Left ventricle myocardium superior (tissue), 1 donor: ENCODE measurements around the gene PRKN. TPM values are rescaled to one million over a fixed set of nuclear protein-coding genes. Genes with fewer than 3 reads are reported as not detected.
"Not testable (repeated sequence)": the region's sequence is repeated elsewhere in the genome, so short reads cannot be mapped to it uniquely, and the experiment has no call there.

ENCODE experiments used
- ATAC-seq: fragments of 200-7000 bp; cut with Tn5 transposase; one replicate; pipeline ENCODE4 v1.9.1; 2020; ENCODE audit warnings: mild to moderate bottlenecking, moderate library complexity
- DNase-seq: peaks from one replicate; pipeline ENCODE4 v3.0.0-alpha.2; 2020
- intact Hi-C: fragments of 100-400 bp; cut with micrococcal nuclease; formaldehyde crosslinking; loops from one replicate; pipeline ENCODE4 v1.11.0; 2022
- total RNA-seq: library from RNA; stranded (reverse); fragmentation: NEBNext Ultra II Directional; extraction: Animal tissue kit (Norgen Biotek cat#: 25700); gene quantifications from one replicate; pipeline ENCODE4 v1.2.1, GENCODE V29; 2021
- donor health status: DM: no; HTN: yes; CAD: no; lungs with severe emphysema.

PRKN gene
- total RNA-seq, 1 donor from 2014 or later, result 23.1 TPM

DNA sequence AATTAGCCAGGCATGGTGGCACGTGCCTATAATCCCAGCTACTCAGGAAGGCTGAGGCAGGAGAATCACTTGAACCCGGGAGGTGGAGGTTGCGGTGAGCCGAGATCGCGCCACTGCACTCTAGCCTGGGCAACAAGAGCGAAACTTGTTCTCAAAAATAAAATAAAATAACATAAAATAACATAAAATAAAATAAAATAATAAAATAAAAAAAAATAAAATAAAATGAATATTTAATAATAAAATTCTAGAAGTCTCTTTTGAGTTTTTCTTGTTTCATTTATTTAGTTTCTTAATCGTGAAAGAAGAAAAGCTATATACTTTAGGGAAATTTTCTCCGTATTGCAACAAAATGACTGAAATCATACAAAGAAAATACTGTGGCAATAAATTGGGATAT is 841.0 kb downstream of the PRKN start:
- DNase-seq, ATAC-seq, intact Hi-C loops: not testable (repeated sequence)

DNA sequence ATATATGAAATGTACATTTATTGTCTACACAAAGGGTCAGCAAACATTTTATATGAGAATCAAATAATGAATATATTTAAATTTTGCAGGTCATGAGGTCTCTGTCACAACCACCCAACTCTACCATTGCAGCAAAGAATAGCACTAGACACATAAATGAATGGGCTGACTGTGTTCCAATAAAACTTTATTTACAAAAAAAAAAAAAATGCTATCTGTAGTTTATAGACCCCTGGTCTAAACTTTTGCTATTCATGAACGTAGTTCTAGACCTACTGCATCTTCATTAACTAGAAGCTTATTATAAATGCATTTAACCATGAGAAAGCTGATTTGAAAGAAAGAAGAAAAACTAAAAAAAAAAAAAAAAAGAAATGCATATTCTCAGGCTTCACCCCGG is 842.8 kb downstream of the PRKN start:
- intact Hi-C loops, result no loop called here
- DNase-seq, result no peak
- no peak for ATAC-seq

DNA sequence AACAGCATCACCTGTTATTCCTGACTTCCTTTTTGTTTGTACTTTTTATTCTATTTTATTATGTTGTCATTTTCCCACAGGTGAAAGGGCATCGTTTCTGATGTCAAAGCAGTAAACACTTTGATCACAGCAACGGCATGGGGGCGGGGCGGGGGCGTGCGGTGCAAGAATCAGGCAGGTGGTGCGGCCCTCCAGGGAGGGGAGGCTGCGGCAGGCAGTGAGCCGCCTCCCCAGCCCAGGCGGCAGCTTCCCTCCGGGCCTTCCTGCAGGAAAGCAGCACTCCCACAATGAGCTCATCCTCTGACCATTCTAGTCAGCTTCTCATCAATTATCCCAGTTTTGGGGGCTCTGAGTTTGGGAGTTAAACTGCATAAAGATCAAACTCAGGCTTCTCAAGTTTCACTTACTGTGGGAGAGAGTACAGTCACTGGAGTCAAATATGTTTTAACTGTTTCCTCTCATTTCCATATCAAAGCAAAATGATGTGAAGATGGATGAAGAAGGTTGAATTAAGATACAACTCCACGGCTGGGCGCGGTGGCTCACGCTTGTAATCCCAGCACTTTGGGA is 845.3 kb downstream of the PRKN start:
- intact Hi-C loops, result no loop called here
- ATAC-seq, result no peak

DNA sequence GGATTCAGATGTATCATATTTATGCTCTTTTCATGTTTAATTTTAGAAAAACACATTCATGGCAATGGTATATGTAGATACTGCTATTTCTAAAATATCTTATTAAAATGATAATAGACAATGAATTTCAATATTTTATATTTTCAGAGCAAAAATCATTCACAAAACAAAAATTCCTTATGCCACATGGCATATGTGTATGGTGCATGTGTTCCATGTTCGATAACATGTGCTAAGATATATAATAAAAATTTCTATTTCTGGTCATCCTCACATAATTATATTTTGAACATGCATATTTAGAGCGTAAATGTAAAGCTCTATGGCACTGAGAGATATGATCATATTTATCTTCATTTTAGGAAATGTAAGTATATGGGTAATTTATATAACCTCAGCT is 847.5 kb downstream of the PRKN start:
- intact Hi-C loops, result no loop called here
- DNase-seq, result no peak

More for the DNA sequence above, 845.3 kb downstream of the PRKN start:
- DNase-seq, result no peak

DNA sequence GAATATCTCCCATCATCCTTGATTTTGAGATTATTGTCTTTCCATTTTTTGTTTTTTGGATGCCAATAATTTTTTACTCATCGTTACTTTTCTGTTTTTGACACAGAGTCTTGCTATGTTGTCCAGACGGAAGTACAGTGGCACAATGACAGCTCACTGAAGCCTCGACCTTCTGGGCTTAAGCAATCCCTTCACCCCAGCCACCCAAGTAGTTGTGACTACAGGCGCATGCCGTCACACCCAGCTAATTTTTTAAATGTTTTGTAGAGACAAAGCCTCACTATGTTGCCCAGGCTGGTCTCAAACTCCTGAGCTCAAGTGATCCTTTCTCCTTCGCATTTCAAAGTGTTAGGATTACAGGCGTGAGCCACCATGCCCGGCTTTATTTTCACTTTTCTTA is 851.3 kb downstream of the PRKN start:
- intact Hi-C loops, result no loop called here
- ATAC-seq, result no peak
- DNase-seq, result no peak

More for the DNA sequence above, 847.5 kb downstream of the PRKN start:
- no peak for ATAC-seq

DNA sequence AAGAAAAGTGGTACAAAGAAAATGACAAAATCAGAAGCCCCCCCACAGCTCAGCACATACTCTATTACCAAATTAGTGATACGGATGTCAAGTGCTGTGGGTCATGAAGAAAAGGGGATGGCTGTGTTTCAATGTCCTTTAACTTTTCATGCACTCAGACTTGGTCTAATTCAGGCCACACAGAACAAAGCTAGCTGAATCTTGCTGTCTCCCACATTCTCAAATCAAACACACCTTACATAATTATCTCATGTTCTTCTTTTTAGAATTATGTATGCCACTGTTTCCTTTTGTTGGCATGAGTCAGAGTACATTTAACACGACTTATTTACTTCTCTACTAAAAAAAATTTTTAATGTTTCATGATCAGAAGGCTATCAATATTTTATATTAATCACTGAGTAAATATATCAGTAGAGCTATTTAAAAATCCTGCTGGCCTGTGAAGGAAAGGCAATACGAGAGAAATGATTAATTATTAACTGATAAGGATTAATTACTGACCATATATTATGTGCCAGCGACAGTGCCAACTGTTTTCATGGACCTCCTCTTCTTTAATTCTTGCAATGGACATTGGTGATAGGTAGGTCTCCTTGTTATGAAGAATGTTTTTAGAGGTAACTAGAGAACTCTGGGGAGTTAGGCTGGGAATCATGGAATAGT is 857.2 kb downstream of the PRKN start:
- ATAC-seq, result no peak
- DNase-seq, result no peak
- intact Hi-C loops, result no loop called here

DNA sequence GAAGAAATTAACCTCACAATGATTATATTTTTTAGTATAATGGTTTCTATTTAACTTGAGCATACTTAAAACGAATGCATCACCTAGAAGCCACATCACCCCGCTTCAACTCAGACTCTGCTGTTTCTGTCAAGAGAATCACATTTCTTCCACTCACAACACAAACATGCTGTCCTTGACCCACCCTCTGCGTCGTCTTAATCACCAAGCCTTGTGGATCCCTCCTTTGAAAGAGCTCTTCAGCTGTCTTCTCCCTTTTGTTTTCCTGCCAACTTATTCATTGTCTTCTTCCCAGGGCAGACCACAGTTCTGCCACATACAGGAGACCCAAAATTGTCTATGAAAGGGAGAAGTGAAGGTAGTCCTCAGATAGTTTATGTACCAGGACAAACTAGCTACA is 858.1 kb downstream of the PRKN start:
- intact Hi-C loops, result no loop called here
- no peak for ATAC-seq
- DNase-seq, result no peak

DNA sequence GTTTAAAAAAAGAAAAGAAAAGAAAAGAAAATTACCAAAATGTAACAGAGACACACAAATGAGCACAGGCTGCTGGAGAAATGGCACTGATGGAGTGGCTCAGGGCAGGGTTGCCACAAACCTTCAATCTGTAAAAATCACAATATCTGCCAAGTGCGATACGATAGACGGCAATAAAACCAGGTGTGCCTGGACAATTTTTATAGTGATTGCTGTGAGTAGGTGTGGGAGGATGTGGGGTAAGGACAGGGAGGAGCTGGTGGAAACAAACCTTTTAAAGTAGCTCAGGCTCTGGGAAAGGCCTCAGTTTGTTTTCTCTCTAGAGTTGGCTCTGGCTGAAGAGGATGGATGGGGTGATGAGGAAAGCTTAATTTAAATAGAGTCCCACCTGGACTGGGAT is 861.0 kb downstream of the PRKN start:
- DNase-seq (no peak), ATAC-seq (no peak)
- intact Hi-C loops, result no loop called here

DNA sequence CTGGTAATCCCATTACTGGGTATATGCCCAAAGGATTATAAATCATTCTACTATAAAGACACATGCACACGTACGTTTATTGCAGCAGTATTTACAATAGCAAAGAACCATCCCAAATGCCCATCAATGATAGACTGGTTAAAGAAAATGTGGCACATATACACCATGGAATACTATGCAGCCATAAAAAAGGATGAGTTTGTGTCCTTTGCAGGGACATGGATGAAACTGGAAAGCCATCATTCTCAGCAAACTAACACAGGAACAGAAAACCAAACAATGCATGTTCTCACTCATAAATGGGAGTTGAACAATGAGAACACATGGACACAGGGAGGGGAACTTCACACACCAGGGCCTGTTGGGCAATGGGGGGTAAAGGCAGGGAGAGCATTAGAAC is 866.5 kb downstream of the PRKN start:
- ATAC-seq, intact Hi-C loops, DNase-seq: not testable (repeated sequence)

DNA sequence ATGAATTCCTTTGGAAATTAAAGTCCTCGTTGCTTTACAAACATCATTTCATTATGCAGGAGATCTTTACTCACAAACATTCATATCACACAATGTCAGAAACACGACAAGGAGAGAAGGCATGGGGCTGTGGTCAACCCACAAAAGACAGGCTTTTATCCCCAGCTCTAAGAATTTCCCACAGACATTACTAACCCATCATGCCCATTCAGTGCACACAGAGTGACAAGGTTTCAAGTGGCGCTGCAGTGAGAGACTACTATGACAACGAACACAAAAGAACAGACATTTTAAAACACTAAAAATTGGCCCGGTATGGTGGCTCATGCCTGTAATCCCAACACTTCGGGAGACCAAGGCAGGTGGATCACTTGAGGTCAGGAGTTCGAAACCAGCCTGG is 873.9 kb downstream of the PRKN start:
- DNase-seq, result no peak
- intact Hi-C loops, result no loop called here
- no peak for ATAC-seq

DNA sequence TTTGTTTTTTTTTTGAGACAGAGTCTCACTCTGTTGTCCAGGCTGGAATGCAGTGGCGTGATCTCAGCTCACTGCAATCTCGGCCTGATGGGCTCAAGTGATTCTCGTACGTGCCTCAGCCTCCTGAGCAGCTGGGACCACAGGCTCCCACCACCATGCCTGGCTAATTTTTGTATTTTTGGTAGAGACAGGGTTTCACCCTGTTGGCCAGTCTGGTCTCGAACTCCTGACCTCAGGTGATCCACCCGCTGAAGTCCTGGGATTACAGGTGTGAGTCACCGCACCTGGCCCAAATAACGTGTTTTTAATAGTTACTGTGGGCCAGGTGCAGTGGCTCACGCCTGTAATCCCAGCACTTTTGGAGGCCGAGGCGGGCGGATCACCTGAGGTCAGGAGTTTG is 876.1 kb downstream of the PRKN start:
- ATAC-seq, intact Hi-C loops, DNase-seq: not testable (repeated sequence)

DNA sequence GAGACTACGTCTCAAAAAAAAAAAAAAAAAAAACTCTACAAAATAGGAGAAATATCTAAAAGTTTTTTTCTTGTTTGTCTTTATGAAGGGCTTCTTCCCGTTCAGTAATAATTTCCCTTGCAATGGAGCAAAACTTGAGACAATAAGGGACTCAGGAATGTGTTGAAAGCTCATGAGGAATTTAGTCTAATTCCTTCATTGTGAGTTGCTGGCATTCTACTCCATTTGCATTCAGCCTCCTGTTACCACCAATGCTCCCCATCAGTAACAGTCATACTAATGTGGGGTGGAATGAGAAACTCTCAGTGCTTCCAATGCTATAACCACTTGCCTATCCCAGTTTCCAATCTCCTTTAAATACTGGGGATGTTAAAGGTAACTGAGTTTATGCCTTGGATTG is 877.0 kb downstream of the PRKN start:
- no peak for ATAC-seq
- no peak for DNase-seq
- intact Hi-C loops, result no loop called here

DNA sequence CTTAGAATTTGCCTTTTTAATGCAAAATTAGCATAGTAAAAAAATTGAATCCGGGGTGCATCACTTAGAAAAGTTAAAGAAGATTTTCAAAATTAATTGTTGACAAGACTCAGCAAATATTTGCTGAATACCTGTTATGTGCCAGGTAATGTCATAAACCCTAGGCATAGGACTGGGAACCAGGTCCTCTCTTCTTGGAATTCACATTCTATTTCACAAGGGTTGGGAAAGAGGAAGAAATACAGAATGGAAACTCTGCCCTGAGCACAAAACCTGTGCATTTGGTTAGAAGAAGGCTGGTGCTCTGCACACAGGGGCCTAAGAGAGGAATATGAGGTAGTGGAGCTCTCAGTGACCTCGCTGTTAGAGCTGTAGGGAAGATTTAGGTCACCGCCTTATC is 879.9 kb downstream of the PRKN start:
- intact Hi-C loops, result no loop called here
- no peak for ATAC-seq
- DNase-seq, result no peak

DNA sequence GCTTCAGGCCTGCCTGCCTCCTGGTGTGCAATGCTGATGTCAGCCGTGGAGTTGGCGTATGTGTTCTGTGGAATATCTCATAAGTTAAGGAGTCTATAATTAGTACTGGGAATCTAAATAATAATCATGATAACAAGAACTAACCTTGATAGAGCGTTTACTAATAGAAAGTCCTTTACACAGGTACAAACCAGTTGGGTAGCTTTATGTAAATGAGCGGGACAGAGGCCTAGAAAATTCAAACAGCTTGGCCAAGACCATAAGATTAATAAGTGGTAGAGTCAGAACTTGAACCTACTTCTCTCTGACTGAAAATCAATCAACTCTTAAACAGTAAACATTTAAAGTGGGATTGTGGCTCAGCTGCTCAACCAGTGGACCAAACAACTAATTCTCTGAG is 882.8 kb downstream of the PRKN start:
- DNase-seq (no peak), ATAC-seq (no peak)
- intact Hi-C loops, result no loop called here

DNA sequence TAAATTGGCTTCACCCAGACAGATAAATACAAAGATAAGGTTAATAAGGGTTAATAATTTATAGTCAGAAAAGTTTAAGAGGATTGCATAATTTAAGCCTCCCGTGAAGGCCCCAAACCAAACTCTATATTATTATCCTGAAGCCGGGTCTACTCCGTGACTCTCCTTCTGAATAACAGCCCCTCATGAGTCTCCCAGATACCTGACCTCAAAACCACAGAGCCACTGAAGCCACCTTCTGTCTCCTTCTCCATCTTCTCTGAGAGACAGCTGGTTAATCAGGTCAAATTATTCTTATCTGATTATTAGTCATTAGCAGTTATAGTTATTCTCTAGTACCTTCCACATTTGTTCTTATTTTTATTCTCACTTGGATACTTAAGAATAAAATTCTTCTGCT is 884.5 kb downstream of the PRKN start:
- ATAC-seq, result no peak
- intact Hi-C loops, result no loop called here
- no peak for DNase-seq

DNA sequence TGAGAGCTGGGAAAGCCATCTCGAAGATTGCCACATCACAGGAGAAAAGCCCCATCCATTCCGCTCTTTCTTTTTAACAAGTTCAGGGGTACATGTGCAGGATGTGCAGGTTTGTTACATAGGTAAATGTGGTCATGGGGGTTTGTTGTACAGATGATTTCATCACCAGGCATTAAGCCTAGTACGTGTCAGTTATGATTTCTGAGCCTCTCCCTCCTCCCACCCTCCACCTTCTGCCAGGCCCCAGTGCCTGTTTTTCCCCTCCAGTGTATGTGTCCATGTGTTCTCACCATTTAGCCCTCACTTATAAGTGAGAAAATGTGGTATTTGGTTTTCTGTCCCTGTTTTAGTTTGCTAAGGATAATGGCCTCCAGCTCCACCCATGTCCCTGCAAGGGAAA is 887.2 kb downstream of the PRKN start:
- intact Hi-C loops, result no loop called here

DNA sequence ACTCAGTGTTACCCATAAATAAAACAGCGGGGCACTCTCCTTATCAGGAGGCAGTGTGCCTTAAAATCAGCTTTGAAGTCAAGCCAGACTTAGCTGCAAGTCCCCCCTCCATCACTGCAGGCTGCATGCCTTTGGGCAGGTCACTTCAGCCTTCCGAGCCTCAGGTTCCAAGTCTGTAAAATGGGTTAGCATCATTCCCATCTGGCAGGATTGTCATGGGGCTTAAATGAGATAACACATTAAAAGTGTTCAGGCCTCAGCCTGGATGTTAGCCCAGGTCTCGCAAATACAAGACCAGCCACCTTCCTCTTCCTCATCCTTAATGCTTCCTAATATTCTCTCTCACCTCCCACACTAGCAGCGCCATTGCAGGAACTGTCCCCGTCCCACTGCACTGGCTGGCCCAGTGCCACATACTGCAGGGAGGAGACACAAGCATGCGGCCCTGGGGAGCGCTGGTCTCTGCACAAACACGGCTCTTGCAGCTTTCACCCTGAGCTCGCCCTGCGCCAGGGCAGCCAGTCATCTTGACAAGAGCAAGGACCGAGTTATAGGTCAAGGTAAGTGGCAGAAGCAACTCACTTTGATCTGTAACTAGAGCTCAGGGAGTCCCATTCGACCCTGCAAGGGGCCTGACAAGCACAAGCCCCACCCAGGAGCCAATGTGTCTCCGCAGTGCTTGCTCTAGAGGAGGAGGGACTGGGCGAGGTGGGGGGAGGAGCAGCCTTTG is 889.1 kb downstream of the PRKN start:
- intact Hi-C loops, result no loop called here
- DNase-seq (peak; percentile 37), ATAC-seq (no peak)

More for the DNA sequence above, 887.2 kb downstream of the PRKN start:
- DNase-seq (no peak), ATAC-seq (no peak)

DNA sequence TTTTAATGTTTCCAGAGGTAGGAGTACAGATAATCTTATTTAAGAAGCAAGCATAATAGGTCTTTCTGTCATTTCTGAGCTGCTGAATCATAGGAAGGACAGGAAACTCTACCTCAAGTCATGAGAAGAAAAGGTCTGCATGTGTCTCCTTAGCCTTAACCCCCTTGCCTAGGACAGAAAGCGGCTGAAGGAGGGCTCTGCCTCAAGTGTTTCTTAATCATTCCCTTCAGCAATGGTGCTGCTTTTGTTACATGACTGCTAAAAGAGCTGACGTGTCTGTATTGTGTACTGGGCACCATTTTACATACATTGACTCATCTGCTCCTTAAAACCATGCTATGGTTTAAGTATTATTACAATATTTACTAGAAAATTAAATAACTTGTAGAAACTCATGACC is 889.7 kb downstream of the PRKN start:
- intact Hi-C loops, result no loop called here
- no peak for DNase-seq
- ATAC-seq, result no peak

DNA sequence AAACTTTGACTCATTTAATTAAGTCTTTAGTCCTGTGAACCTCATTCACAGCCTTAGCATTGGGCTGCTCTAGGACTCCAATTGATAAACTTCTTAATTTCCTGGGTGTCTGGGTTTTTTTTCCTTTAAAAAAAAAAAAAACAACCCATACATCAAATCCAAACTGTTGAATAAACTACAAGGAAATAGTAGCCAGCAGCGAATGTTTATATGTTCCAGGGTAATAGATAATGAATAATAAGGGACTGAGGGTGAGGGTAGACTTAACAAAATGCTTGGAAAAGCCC is 890.2 kb downstream of the PRKN start:
- intact Hi-C loops, result no loop called here
- DNase-seq (no peak), ATAC-seq (no peak)

DNA sequence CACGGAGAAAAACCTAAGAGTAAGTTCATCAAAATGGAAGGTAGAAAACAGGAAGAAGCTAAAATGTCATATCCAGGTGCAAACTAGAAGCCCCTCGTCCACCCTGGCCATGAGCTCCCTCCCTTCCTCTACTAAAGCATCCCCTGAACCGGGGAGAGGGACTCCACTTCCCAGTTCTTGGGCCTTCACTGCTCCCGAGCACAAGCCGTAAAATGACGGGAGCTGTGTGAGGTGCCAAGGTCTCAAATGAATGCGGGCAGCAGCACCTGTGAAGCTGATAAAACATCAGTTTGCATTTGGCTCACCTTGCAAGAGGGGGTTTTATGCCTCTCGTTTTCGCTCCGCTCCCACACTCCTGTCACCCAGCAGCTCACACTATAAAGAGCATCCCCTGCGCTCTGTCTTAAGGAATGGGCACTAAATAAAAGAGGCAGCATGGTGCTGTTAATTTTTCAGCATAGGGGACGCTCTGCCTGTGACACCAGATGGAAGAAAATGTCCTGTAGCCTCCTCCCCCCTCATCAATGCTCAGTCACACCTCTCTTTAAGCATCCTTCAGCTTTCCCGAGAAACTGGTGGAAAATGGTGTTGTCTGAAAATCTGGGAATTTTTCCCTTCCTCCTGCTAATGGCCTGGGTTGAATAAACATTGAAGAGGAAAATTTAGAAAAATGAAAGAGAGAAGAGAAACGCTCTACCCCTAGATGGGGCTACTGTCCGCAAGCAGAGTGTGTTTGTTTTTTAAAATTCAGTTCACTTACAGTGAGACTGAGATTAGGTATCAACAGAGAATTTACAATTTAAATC is 890.7 kb downstream of the PRKN start:
- ATAC-seq, result no peak
- intact Hi-C loops, result no loop called here
- no peak for DNase-seq
